ENCODE results near the gene COBL.

COBL gene

DNA sequence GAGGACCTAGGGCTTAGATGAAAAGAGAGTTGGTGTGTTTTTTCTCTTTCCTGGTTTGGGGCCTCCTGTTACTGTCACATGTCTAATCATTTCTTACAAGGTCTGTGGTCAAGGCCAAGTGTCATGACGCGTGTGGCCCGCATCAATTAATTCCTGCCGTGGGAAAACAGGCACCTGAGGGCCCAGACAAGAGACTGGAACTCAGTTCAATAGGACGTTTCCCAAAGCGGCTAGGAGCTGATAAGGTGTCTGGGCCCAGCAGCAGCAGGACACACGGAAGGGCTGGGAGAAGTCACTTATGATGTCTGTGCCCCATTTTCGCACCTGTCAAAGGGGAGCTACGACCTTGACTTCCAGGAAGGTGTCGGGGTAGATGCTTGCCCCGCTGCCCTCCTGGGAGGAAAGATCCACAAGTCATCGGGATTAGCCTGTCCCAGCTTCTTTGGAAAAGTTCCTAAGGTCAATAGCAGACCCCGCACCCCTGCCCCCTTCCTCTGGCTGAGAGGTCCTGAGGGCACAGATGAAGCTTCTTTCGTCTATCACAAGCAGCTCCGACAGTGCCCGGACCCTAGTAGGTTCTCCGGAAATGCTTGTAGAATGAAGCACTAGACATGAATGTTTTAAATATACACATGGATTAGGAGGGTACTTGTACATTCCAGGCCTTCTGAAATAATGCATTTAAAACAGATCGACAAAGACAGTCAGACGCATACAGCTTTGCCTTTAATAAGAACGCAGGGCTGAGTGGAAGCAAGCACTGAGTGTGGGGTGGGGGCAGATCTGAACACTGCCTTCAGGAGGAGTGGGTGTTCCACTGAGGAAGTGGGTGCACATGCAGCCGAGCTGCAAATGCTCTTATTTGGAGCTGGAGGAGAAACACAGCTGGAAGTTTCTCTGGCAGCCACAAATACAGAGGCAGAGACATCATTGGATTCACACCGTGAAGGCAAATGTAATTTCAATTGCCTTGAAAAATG, 296.4 kb downstream of the COBL start:
- DNase-seq (ENCODE audit: low spot score): no peak

DNA sequence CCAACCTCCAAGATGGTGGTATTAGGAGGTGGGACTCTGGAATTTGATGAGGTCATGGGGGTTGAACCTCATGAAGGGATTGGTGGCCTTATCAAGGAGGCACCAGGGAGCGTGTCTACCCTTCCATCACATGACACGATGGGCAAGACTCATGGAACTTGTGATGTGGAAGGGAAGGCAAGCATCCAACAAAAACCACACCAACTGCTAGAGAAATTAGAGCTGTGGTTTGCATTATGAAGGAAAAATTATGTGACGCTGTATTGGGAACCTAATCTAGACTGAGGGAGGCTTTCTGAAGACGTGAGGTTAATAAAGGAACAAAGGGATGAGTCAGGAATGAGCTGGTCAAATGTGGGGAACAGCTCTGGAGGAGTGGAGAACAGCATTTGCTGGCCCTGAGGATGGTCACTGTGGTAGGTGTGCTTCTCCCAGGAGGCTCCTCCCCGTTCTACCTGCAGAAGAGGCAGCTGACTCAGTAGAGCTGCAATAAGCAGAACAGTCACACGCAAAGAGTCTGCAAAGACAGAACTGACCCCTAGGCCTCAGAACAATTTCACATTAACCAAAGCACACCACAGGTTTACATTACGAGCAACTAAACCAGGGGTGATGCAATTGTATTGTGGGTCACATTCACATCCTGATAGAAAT, 297.3 kb downstream of the COBL start:
- DNase-seq (ENCODE audit: low spot score): no peak

DNA sequence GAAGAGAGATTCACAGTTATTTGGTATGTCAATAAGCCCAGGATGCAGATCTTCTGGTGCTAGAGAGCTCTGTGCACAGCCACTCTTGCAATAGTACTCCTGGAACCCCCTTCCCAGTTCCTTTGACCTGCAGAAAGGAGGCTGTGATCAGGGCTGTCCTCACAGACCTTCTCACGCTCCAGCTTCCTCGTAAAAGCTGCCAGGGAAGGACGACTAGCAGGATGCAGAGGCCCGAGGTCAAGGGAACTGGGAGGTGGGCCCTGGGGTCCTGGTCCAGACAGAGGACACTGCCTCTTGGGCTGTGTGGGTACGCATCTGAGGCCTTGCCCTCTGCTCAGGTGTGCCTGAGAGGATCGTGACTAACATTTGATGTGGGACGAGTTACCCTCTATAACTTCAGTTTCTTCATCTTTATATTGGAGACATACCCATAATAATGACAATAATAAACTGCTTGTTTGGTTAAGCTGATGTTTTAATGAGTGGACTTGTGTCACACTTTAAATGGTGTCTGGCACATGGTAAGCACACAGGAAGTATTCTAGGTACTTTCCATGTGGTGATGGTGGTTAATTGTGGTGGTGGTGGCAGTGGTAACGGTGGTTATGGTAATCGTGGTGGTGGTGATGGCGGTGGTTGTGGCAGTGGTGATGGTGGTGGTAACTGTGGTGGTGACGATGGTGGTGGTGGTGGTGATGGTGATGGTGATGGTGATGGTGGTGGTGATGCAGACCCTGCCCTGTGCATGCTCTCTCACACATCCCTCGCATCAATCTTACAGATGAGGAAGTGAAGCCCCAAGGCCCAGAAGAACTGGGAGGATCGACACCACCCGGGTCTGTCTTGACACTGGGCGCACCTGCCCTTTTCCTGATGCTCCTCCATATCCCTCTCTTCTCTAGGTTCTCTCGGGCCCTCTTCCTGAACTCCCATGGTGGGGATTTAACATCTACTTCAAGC, 298.8 kb downstream of the COBL start:
- peak; percentile 1 for DNase-seq (ENCODE audit: low spot score)

DNA sequence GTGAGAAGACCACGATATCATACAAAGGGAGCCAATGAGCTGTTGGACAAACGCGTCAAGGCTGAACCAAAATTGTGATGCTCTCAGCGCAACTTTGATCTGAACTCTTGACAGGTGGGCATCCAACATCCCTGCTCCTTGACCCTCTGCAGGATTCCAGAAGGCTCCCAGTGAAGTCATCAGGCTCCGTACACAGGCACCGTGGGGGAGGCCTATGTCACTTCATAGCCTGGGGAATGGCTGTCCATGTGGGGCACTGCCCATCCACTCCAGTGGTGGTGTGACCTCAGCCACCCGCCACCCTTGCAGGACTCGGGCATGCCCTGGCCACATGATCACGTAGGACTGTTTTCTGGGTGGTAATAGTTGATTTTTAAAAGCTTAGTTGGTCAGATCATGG, 300.1 kb downstream of the COBL start:
- DNase-seq (ENCODE audit: low spot score): no peak

GRCh38 chr7:51015581-51015980, 301.0 kb downstream of the COBL start:
- DNase-seq (ENCODE audit: low spot score): no peak

- DNase-seq (ENCODE audit: low spot score): no peak
These were observed 301.8 kb downstream of the COBL start for GRCh38 chr7:51014811-51015210.

- DNase-seq (ENCODE audit: low spot score): no peak
These were observed 302.6 kb downstream of the COBL start for GRCh38 chr7:51013861-51014511.

GRCh38 chr7:51013218-51013786, 303.3 kb downstream of the COBL start:
- no peak for DNase-seq (ENCODE audit: low spot score)

DNA sequence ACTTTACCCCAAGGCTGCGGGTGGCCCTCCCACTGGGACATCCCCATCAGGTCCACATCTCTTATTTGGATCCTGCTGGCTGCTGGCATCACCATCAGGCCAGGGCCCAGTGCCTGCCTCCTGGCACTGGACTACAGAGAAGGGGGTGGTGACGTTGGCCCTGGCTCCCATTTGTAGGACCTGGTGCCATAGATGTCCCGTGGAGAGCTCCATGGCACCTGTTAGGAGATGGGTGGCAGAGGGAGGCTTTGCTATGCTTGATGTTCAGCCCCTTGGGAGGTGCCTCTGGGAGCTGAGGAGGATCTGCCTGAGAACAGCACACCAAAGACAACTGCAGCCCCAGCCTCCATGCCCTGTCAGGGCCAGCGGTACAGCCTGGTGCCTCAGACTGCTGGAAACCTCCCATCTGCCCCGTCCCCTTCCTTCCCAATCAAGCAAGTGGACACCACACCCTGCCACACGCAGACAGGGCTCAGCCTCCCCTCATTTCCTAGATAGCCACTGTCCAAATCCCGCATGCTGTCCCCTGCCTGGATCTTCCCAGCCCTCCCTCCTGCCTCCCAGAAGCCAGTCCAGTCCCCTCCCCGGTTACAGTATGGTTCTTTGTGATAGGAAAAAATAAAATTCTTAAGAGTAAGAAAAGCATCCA, 303.9 kb downstream of the COBL start:
- no peak for DNase-seq (ENCODE audit: low spot score)

- no peak for DNase-seq (ENCODE audit: low spot score)
These were observed 304.8 kb downstream of the COBL start for GRCh38 chr7:51011710-51012350.

- no peak for DNase-seq (ENCODE audit: low spot score)
These were observed 306.1 kb downstream of the COBL start for GRCh38 chr7:51010534-51010933.

DNA sequence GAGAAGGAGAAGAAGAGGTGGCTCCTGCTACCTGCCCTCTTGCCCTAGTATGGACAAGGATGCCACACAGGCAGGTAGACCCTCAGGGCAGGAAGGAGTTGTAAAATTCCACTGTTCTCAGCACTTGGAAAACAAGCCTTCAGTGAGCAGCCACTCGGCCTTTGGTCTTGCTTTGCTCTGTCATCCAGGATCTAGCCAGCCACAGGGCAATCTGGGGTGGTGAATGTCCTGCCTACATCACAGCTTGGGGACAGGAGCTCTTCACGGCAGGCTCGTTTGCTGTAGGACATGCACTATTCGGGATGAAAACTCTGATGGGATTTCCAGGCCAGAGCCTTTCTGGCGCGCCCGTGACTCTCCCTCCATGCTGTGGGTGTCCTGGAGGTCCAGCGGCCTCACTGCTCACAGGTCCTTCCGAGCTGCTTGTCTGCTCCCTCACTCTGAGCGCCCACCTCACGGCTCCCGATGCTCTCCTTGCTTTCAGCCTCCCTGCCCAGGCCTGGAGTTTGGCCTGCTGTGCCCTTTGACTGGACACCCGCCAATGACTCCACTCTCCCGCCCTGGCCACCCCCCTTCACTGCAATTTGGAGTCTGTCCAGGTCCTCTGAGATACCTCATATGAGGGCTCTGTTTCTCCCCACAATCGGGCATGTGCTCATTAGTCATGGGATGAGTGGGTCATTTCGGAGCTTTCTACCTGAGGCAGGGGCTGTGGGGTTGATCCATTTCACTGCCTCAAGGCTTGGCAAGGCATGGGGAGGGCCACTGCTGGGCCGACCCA, 306.7 kb downstream of the COBL start:
- no peak for DNase-seq (ENCODE audit: low spot score)

DNA sequence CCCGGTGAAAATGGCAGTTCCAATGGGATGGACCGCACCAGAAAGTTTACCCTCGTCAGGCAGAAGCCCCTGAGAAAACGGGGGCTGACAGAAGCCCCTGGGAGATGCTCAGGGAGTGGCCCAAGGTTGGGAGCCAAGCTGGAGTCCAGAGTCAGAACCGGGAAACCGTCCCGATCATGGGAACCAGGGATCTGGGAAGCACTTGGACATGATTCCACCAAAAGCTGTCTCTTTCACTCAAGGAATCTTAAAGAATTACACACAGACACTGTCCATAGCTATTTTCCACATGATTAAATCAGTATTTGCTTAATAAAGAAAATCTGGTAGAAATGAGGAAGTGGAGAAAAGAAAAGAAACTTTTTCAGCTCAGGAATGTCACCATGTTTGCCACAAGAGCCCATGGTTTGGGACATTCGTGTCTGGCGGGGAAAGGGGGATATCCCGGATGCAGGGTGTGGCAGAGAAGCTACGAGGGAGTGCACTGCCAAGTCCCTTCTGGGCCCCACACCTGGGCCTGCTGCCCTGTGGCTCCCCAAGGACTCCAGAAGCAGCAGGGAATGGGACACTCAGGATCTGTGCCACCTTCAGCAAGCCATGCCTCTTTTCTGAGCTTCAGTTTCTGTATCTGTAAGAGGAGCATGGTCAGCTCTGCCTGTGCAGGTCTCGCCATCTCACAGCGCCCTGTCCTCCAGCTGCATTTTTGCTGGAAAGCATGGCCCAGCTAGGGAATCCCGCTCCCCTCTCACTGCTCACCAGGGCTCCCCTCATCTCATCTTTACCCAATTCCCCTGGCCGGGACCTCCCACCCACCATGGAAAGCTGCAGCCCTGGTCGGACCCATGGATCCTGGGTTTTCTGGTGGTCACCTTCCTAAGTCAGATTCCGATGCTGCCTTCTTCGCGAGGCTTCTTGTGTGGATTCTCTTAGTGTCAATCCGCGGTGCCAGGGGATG, 308.8 kb downstream of the COBL start:
- no peak for DNase-seq (ENCODE audit: low spot score)

GRCh38 chr7:51006483-51007235, 309.9 kb downstream of the COBL start:
- no peak for DNase-seq (ENCODE audit: low spot score)

- no peak for DNase-seq (ENCODE audit: low spot score)
These were observed 311.5 kb downstream of the COBL start for GRCh38 chr7:51005074-51005473.

GRCh38 chr7:51000956-51001355, 315.7 kb downstream of the COBL start:
- DNase-seq (ENCODE audit: low spot score): no peak

- no peak for DNase-seq (ENCODE audit: low spot score)
These were observed 321.8 kb downstream of the COBL start for GRCh38 chr7:50994753-50995319.

Measured in activated CD4-positive, alpha-beta T cell treated with anti-CD3 and anti-CD28 coated beads, Interleukin-2, Interleukin-4, amounts not matched to agents 100 ng/mL and 50 ng/mL, durations not matched to agents 16 hours and 8 hours (primary cell).